AG20443 (cell line): Measurements from ENCODE around the gene KIF21B.

Experiments used
- DNase-seq: peaks from one replicate; pipeline ENCODE4 v3.0.0; 2012; ENCODE audit warnings: low spot score, mixed read lengths

Gene KIF21B

GRCh38 chr1:201020040-201020591 is 3.4 kb downstream of the KIF21B start:
- no peak for DNase-seq

GRCh38 chr1:201019321-201019977 is 4.1 kb downstream of the KIF21B start:
- peak; percentile 53 for DNase-seq

- DNase-seq = no peak
These were observed 5.7 kb downstream of the KIF21B start for GRCh38 chr1:201017828-201018163.

- no peak for DNase-seq
These were observed 6.3 kb downstream of the KIF21B start for GRCh38 chr1:201016943-201017827.

- DNase-seq = no peak
These were observed 7.3 kb downstream of the KIF21B start for GRCh38 chr1:201016211-201016651.

GRCh38 chr1:201015551-201016091 is 7.9 kb downstream of the KIF21B start:
- DNase-seq = no peak

GRCh38 chr1:201014816-201015200 is 8.7 kb downstream of the KIF21B start:
- no peak for DNase-seq

GRCh38 chr1:201013991-201014815 is 9.3 kb downstream of the KIF21B start:
- DNase-seq = no peak

- no peak for DNase-seq
These were observed 10.5 kb downstream of the KIF21B start for GRCh38 chr1:201013031-201013485.

- DNase-seq = no peak
These were observed 11.9 kb downstream of the KIF21B start for GRCh38 chr1:201011616-201012015.

- no peak for DNase-seq
These were observed 13.4 kb downstream of the KIF21B start for GRCh38 chr1:201009962-201010645.

- DNase-seq = no peak
These were observed 14.7 kb downstream of the KIF21B start for GRCh38 chr1:201008666-201009360.

- DNase-seq = no peak
These were observed 16.0 kb downstream of the KIF21B start for GRCh38 chr1:201007481-201007880.

- DNase-seq = no peak
These were observed 17.1 kb downstream of the KIF21B start for GRCh38 chr1:201006450-201006849.

GRCh38 chr1:201004732-201005131 is 18.8 kb downstream of the KIF21B start:
- DNase-seq = no peak

GRCh38 chr1:201004154-201004553 is 19.4 kb downstream of the KIF21B start:
- no peak for DNase-seq

- DNase-seq = no peak
These were observed 21.0 kb downstream of the KIF21B start for GRCh38 chr1:201002510-201002909.

- no peak for DNase-seq
These were observed 21.6 kb downstream of the KIF21B start for GRCh38 chr1:201001962-201002361.

- DNase-seq = no peak
These were observed 23.1 kb downstream of the KIF21B start for GRCh38 chr1:201000391-201000790.

- no peak for DNase-seq
These were observed 23.8 kb downstream of the KIF21B start for GRCh38 chr1:200999667-201000066.

- no peak for DNase-seq
These were observed 25.2 kb downstream of the KIF21B start for GRCh38 chr1:200998323-200998722.
